ENCODE measurements around the gene OR7A10.

OR7A10 gene

GRCh38 chr19:14871619-14872230, 23.0 kb upstream of the OR7A10 start:
- Histone ChIP-seq H3K27me3 (ENCODE audit: low read depth, low read length) (peaks cover 35% of the 10 kb centered on the region; the same call in 1 of the 2 replicates), H3K4me2 (ENCODE audit: low read length) (no peak overlapping the region), H3K4me3 (ENCODE audit: low read length) (no peak overlapping the region), H3K36me3 (replicated peaks; ENCODE audit: low read depth, low read length) (no peaks in the 10 kb centered on the region), H3K4me1 (ENCODE audit: low read length) (no peaks in the 10 kb centered on the region), H4K20me1 (ENCODE audit: insufficient read depth, low read length) (no peaks in the 10 kb centered on the region), H2AFZ (ENCODE audit: low read depth, low read length) (no peak overlapping the region), H3K79me2 (ENCODE audit: low read length) (no peaks in the 10 kb centered on the region), H3K9me3 (ENCODE audit: insufficient read depth, low read length) (no peaks in the 10 kb centered on the region), H3K27ac (ENCODE audit: low read length) (no peak overlapping the region), H3K9ac (ENCODE audit: low read length) (no peak overlapping the region)
- TF ChIP-seq EZH2phosphoT487 (IDR thresholded peaks at IDR 0.05; ENCODE audit: low read depth) (no peak), CTCF (IDR thresholded peaks at IDR 0.05; ENCODE audit: low read depth, low read length) (peak; percentile 78)

- no peak overlapping the region for H3K4me3 ChIP-seq (ENCODE audit: low read length)
- H3K9me3 ChIP-seq (ENCODE audit: insufficient read depth, low read length), result no peaks in the 10 kb centered on the region
- H3K27ac ChIP-seq (ENCODE audit: low read length), result no peak overlapping the region
- peaks cover 38% of the 10 kb centered on the region; the same call in 1 of the 2 replicates for H3K27me3 ChIP-seq (ENCODE audit: low read depth, low read length)
- no peaks in the 10 kb centered on the region for H3K36me3 ChIP-seq (replicated peaks; ENCODE audit: low read depth, low read length)
- no peaks in the 10 kb centered on the region for H4K20me1 ChIP-seq (ENCODE audit: insufficient read depth, low read length)
- no peak overlapping the region for H2AFZ ChIP-seq (ENCODE audit: low read depth, low read length)
- H3K4me2 ChIP-seq (ENCODE audit: low read length), result no peak overlapping the region
- no peaks in the 10 kb centered on the region for H3K79me2 ChIP-seq (ENCODE audit: low read length)
- no peak overlapping the region for H3K9ac ChIP-seq (ENCODE audit: low read length)
- no peaks in the 10 kb centered on the region for H3K4me1 ChIP-seq (ENCODE audit: low read length)
- TF ChIP-seq EZH2phosphoT487 (IDR thresholded peaks at IDR 0.05; ENCODE audit: low read depth) (no peak), CTCF (IDR thresholded peaks at IDR 0.05; ENCODE audit: low read depth, low read length) (no peak)
Observed at GRCh38 chr19:14868497-14868896, 19.8 kb upstream of the OR7A10 start.

DNA sequence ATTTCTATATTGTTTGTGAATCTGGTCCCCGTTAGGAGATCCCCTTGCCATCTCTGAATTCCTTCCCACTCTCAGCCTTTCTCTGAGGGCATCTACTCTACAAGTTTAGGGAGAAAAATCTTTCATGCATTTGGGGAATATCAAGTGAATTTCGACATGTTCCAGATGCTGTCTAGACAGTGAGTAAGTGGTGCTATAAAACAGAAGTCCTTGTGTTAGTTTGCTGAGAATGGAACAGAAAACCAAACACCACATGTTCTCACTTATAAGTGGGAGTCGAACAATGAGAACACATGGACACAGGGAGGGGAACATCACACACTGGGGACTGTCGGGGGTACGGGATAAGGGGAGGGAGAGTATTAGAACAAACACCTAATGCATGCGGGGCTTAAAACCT, 5.1 kb downstream of the OR7A10 start:
- Histone ChIP-seq H3K4me3 (ENCODE audit: low read length) (no peak overlapping the region), H3K27me3 (ENCODE audit: low read depth, low read length) (peaks cover 8% of the 10 kb centered on the region; the same call in 1 of the 2 replicates), H3K9ac (ENCODE audit: low read length) (no peak overlapping the region), H3K27ac (ENCODE audit: low read length) (no peak overlapping the region), H2AFZ (ENCODE audit: low read depth, low read length) (no peak overlapping the region), H4K20me1 (ENCODE audit: insufficient read depth, low read length) (no peaks in the 10 kb centered on the region), H3K4me2 (ENCODE audit: low read length) (no peak overlapping the region), H3K9me3 (ENCODE audit: insufficient read depth, low read length) (no peaks in the 10 kb centered on the region), H3K36me3 (replicated peaks; ENCODE audit: low read depth, low read length) (no peaks in the 10 kb centered on the region), H3K79me2 (ENCODE audit: low read length) (no peaks in the 10 kb centered on the region), H3K4me1 (ENCODE audit: low read length) (no peaks in the 10 kb centered on the region)
- TF ChIP-seq EZH2phosphoT487 (IDR thresholded peaks at IDR 0.05; ENCODE audit: low read depth), result no peak
- no peak for TF ChIP-seq CTCF (IDR thresholded peaks at IDR 0.05; ENCODE audit: low read depth, low read length)

DNA sequence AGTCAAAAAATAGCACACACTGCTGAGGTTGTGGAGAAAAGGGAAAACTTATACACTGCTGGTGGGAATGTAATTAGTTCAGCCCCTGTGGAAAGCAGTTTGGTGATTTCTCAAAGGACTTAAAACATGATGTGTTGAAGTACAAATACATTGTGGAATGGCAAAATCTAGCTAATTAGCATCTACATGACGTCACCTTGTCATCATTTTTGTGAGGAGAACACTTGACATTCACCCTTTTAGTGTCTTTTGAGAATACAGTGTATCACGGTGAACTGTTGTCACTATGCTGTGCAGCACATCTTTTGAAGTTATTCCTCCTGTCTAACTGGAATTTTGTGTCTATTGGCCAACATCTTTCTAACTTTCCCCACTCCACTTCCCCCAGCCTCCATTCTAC, 5.6 kb downstream of the OR7A10 start:
- no peak overlapping the region for H3K27ac ChIP-seq (ENCODE audit: low read length)
- TF ChIP-seq CTCF (IDR thresholded peaks at IDR 0.05; ENCODE audit: low read depth, low read length), result no peak
- no peak for TF ChIP-seq EZH2phosphoT487 (IDR thresholded peaks at IDR 0.05; ENCODE audit: low read depth)
- H3K79me2 ChIP-seq (ENCODE audit: low read length), result no peaks in the 10 kb centered on the region
- no peak overlapping the region for H2AFZ ChIP-seq (ENCODE audit: low read depth, low read length)
- no peak overlapping the region for H3K4me2 ChIP-seq (ENCODE audit: low read length)
- no peak overlapping the region for H3K4me3 ChIP-seq (ENCODE audit: low read length)
- no peak overlapping the region for H3K9ac ChIP-seq (ENCODE audit: low read length)
- no peaks in the 10 kb centered on the region for H3K4me1 ChIP-seq (ENCODE audit: low read length)
- H3K27me3 ChIP-seq (ENCODE audit: low read depth, low read length), result peaks cover 8% of the 10 kb centered on the region; the same call in 1 of the 2 replicates
- no peaks in the 10 kb centered on the region for H3K36me3 ChIP-seq (replicated peaks; ENCODE audit: low read depth, low read length)
- H3K9me3 ChIP-seq (ENCODE audit: insufficient read depth, low read length), result no peaks in the 10 kb centered on the region
- no peaks in the 10 kb centered on the region for H4K20me1 ChIP-seq (ENCODE audit: insufficient read depth, low read length)
